Esophagus mucosa (tissue), 1 donor: ENCODE data around the gene ICAM4. TPM values are rescaled to one million over a fixed set of nuclear protein-coding genes. Genes with fewer than 3 reads are reported as not detected.
A peak's percentile ranks its signal among the peaks of the same experiment; 100 is the strongest.
"Not testable (repeated sequence)": the region's sequence is repeated elsewhere in the genome, so short reads cannot be mapped to it uniquely, and the experiment has no call there.

Experiments used
- ATAC-seq: fragments of 200-7000 bp; cut with Tn5 transposase; one replicate; pipeline ENCODE4 v1.9.1; 2020
- total RNA-seq: library from RNA; stranded (reverse); gene quantifications from one replicate; pipeline ENCODE4 v1.2.4, GENCODE V29; 2023
- donor health status: DM: yes; HTN: yes; CAD: no.

ICAM4 gene
- total RNA-seq, 1 donor from 2014 or later: not detected

DNA sequence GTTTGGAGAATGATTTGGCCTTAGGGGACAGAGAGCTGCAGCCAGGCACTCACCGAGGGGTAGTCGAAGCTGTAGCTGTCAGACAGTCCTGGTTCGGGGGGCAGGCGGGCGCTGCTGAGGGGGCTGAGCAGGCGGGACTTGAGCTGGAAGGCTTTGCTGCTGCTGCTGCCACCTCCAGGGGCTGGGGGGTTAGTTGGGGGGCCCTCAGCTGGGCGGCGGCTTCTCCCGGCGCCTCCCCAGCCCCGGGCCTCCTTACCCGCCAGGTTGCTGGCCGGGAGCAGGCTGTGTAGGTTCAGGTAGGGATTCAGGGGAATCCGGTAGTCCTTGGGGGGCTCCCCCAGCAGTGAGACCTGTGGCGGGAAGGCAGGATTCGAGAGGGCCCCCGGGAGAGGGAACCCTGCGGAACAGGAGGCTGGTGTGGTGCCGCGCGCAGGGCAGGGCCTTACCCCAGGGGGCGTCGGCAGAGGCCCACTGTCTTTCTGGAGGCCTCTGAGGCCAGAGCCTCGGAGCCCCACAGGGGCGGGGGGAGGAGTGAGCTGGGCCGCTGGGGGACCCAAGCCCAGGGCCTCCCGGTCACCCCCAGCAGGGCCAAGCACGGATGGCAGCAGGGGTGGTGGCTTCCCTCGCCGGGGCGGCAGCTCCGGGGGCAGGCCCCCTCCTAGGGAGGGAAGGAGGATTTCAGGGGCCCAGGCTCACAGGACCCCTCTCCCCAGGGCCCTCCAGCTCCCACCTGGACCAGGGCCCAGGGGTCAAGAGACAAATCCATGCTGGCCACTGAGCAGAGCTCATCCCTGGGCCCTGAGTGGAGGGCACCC is 34.1 kb downstream of the ICAM4 start:
- no peak for ATAC-seq

DNA sequence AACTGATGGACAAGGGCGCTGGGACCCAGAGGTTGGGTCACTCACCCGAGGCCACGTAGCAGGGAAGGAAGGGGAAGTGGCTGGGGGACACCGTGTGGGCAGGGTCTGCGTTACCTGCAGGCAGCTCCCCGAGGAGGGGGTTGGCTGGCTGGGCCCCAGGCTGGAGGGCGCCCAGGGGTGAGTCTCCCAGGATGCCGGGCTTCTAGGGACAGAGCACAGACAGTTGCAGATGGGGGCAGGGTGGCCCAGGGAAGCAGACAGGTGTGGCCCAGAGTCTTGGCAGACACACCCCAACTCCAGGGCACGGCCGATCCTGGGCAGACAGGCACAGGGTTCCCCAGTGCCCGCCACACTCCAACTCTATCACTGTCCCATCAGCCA is 34.7 kb downstream of the ICAM4 start:
- peak; percentile 41 for ATAC-seq

DNA sequence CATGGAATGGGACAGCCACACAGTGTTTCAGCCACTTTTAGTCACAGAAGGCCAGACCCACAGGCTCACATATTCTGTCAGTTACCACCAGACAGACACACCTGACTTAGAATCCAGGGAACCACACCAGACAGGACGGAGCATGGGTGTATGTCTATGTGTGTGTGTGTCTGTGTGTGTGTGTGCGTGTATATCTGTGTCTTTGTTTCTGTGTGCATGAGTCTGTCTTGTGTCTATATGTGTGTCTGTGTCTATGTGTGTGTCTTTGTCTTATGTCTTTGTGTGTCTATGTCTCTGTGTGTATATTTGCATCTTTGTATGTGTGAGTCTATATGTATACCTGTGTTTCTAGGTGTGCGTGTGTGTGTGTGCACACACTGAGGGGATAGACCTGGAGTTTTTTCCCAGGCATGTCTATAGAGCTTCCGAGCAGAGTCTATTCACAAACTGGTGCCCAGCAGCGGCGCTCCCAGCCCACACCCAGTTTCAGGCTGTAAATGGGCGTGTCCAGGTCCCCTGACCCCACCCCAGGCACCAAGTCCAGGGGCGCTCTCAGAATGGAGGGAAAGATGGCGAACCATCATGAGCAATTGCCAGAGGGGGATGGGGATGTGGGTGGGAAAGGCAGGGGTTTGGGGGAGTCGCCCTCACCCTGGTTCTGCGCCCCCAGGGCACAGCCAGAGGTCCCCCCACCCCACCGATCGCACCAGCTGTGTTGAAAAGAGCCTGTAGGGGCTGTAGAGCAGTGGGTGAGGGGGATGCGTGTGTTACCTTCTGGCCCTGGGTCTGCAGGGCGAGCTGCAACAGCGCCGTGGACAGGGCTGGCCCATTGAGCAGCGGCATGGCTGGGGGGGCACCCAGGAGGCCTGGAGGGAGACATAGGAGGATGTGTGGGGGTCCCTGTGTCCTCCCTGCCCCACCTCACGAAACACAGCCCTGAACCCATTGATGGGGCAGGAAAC is 35.4 kb downstream of the ICAM4 start:
- no peak for ATAC-seq

DNA sequence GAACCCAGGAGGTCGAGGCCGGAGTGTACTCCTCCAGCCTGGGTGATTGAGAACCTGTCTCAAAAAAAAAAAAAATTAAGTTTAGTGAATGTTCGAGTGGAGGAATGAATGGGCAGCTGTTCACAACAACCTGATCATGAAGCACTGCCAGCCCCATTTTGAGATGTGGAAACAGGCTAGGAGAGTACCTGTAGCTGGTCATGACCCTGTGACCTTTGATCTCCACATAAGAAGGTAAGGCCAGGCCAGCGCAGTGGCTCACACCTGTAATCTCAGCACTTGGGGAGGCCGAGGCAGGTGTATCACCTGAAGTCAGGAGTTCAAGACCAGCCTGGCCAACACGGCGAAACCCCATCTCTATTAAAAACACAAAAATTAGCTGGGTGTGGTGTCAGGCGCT is 39.0 kb downstream of the ICAM4 start:
- ATAC-seq: no peak

DNA sequence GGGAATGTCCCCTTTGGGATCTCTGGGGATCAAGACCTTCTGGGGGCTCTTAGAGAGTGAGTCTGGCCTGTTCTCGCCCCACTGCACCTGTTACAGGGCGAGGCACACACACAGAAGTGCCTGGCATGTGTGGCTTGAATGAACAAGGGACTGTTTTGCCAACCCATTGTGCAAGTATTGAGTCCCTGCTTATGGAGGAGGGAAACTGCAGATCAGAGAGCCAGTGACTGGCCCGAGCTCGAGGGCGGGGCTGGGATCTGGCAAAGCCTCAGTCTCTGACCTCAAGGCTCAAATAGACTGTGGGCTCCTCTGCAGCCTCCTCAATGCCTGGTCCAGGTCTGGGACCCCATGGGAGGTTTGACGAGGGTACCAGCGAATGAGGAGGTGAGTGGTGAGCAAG is 41.0 kb downstream of the ICAM4 start:
- ATAC-seq: no peak

DNA sequence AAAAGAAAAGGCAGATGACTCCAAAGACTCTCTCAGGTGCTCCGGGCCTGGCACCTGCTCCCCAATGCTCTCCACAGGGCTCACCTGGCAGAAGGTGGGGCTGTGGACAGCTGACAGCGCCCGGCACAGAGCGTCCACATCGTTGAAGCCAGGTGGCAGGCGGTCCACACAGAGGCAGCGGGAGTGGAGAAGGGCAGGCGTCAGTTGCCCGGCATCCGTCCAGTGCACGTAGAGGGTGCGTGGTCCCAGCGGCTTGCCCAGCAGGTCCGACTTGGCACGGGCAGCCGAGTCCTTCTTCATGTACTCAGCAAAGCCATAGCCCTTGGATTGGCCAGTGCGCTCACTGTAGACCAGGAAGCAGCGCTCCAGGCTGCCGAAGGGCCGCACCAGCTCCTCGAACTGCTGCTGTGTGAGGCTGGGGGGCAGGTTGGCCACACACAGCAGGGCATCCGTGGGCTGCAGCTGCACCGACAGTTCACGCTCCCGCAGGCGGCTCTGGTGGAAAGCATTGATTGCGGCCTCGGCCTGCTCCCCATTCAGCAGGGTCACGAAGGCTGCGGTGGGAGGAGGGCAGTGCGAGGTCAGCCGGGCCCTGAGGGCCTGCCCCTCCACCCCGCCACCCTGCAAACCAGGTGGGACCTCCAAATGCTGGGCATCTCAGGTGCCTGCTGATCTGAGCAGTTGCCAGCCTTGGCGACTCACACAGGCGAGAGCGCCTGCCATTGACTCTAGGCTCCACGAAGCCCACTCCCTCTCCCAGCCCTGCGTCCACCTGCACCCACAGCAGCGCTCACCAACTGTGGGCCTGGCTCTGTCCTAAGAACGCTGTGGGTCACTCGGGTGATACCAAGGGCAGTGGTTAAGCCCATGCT is 42.0 kb downstream of the ICAM4 start:
- ATAC-seq: no peak

DNA sequence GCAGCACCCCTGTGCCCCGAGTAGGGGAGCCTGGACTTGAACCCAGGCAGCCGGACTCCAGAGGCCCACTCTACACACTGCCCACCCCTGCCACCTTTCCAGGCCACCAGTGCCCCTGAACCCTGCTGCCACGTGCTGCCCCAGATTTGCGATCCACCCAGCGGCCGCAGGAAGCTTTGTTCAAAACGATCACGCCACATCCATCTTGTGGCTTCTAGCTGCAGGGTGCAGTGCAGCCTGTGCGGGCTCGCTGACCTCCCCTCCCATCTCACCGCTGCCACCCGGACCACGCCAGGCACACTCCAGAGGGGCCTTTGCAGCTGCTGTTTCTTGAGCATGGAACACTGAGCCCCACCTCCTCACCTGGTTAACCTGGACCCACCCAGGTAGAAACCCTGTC is 42.8 kb downstream of the ICAM4 start:
- ATAC-seq: no peak

DNA sequence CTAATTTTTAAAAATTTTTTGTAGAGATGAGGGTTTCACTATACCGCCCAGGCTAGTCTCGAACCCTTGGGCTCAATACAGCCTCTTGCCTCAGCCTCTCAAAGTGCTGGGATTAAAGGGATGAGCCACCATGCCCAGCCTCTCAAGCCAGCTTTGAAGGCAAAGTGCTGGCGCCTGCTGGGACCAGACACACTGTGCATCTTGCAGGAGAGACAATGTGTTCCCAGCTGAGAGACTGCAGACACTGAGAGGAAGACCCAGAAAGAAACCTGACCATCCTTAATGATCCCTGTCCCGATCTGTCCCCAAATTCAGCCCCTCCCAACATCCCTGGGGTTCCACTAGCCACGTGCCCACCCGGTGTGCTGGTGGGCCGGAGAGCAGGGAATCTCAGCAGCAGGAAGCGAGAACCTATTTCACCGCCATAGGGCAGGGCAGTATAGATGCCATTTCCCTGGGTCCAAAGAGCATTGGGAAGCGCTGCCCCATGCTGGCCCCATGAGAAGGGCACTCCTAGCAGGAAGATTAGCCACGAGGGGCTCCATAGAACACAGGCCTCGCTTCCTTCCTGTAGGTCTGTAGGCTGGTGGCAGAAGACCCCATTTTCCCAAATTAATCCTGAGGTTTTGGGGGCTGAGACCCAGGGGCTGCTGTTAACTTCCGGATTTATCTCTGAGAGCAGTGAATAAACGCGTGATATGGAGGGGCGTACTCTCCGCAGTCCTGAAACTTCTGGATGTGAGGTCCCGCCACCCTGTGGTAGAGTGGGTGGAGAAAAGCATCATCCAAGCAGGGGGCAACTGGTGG is 45.6 kb downstream of the ICAM4 start:
- ATAC-seq: no peak

DNA sequence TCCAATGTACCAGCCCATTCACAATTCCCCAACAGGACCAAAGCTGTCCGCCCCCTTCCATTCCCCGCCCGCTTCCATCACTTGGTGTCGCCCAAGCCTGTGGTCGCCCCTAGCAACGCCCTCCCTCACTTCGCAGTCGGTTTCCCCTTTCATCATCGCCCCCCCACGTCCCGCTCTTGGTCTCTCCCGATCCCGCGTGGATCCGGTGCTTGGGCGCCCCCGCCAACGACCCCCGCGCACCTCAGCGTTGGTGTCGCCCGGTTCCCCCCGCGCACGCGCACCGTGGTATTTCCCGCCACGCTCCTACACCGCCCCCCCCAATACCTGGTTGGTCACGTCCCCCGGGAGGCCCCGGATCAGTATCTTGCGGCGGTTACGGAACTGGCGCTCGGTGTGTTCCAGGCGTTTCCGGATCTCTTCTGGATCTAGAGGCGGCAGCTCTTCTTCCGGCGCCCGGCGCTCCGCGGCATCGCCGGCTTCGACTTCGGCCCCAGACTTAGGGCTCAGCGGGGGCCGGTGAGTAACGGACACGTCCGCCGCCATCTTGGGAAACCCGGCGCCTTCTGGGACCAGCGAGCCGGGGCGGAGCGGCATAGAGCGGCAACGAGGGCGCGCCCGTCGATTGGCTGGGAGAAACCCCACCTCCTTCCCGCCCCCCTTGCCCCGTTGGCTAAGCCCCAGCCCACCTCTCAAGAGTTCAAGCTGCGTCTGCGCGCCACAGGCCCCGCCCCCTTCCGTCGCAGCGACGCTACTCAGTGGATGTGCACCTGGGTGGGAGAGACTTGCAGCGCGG is 46.4 kb downstream of the ICAM4 start, which contains the start of gene RAVER1:
TSS of gene RAVER1 (minus strand) at position 565 of the 793 bp plus-strand sequence. CDS start at position 543, 22 bp downstream.
- peak; percentile 94 for ATAC-seq

DNA sequence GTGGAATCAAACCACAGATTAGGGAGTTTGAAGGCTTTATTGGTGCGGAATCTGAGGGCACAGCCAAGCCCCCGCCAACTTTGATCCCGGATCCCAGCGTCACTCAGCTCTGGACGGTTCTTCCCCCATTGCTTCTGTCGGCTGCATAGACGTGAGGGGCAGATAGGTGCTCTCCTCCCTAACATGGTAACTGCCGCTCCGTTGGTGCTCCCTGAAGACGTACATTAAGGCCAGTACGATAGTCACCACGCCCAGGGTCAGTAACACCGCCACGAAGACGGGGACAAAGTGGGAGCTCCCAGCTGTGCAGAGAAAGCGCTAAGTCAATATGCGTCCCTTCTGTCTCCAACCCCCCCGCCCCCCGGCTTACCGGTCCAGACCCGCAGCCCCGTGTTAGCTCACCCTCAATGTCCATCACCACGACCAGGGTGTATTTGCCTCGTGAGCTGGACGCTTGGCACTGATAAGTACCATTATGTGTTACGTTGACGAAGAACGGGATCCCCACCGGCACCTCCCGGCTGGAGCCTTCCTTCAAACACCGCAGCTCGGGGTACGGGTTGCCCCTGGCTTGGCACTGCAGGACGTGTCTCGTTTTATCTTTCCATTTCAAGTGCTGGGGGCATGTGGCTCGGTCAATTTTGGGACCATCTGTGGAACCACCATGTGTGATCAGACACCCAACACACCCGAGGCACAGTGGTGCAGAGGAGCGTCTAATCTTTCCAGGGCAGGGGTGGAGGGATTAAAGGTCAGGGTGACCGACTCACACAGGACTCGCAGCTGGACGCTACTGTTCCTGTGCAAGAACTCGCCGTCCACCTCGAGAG is 47.2 kb downstream of the ICAM4 start:
- peak; percentile 11 for ATAC-seq

DNA sequence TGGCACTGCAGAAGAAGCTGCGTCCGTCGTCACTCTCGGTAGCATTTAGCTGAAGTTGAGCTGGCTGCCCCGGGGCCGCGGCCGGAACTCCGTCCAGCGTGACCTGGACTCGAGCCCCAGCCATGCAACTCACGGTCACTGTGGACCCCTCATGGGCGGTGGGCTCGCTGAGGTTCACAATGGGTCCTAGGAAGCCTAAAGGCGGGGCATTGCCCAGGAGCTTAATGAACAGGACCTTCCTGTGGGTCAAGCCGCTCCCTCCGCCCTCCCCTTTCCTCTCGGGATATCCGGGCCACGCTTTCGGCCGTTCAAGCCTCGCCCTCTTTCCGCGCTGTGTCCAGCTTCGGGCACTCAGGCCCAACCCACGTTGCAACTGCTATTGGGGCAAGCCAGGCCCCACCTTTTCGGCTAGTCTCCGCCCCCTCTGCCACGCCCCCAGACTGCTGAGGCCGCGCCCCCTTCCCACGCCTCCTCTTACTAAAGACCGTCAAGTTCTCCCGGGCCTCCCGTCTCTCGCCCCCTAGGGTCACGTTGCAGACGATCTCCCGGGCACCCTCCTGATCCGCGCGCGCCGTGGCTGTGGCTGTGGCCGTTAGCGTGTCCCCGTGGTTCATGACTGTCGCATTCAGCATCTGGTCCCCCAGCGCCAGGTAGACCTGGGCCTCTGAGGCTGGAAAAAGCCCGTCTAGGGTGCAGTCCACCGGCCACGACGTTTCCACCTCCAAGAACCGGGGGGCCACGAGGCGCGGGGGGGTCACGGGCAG is 48.0 kb downstream of the ICAM4 start:
- peak; percentile 78 for ATAC-seq

DNA sequence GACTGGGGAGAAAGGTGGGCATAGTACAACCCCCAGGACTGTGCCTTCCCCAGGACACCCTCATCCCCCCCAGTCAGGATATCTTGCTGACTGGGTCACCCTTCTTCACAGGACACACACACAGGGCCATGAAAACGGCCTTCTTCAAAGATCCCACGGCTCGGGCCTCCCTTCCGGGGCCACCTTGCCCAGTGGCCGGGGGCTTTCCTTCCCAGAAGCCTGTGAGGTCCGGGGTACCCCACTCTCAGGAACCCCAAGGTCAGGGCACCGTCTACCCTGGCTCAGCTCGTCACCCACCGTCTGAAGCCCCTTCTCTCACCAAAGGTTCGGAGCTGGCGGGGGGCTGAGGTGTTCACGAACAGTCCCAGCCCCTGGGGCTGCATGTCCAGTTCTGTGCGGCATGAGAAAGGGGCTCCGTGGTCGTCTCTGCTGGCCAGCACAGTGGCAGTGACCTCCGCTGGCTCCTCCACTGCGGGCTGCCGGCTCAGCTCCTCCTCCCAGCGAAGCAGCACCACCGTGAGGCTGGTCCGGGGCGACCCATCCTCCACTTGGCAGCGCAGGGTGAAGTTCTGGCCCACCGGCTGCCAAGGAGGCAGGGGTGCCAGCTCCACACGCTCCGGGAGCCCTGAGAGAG is 48.7 kb downstream of the ICAM4 start:
- no peak for ATAC-seq

DNA sequence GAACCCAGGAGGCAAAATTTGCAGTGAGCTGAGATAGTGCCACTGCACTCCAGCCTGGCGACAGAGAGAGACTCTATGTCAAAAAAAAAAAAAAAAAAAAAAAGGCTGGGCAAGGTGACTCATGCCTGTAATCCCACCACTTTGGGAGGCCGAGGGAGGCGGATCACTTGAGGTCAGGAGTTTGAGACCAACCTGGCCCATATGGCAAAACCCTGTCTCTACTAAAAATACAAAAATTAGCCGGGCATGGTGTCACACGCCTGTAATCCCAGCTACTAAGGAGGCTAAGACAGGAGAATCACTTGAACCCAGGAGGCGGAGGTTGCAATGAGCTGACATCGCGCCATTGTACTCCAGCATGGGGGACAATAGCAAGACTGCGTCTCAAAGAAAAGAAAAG is 50.0 kb downstream of the ICAM4 start:
- ATAC-seq: not testable (repeated sequence)

Other genes starting within 250 kb of the ICAM4 start
- gene SHFL, start 200.6 kb upstream of the ICAM4 start, total RNA-seq: 11.1 TPM
- not detected for gene ANGPTL6, start 184.3 kb upstream of the ICAM4 start, total RNA-seq
- 32.3 TPM for gene PPAN, start 180.6 kb upstream of the ICAM4 start, total RNA-seq
- 4.8 TPM for gene P2RY11, start 175.3 kb upstream of the ICAM4 start, total RNA-seq
- gene EIF3G, start 167.1 kb upstream of the ICAM4 start, total RNA-seq: 166 TPM
- 63.7 TPM for gene DNMT1, start 92.0 kb upstream of the ICAM4 start, total RNA-seq
- 2.5 TPM for gene S1PR2, start 55.6 kb upstream of the ICAM4 start, total RNA-seq
- gene MRPL4, start 34.7 kb upstream of the ICAM4 start, total RNA-seq: 68.7 TPM
- 3.5 TPM for gene ICAM1, start 15.8 kb upstream of the ICAM4 start, total RNA-seq
- gene ICAM5, start 3.0 kb downstream of the ICAM4 start, total RNA-seq: 1.3 TPM
- 1.0 TPM for gene ZGLP1, start 22.9 kb downstream of the ICAM4 start, total RNA-seq
- 11.3 TPM for gene FDX2, start 29.1 kb downstream of the ICAM4 start, total RNA-seq
- gene RAVER1, start 46.6 kb downstream of the ICAM4 start, total RNA-seq: 19.6 TPM
- 7.6 TPM for gene ICAM3, start 52.7 kb downstream of the ICAM4 start, total RNA-seq
- gene TYK2, start 93.6 kb downstream of the ICAM4 start, total RNA-seq: 51.1 TPM
- gene CDC37, start 116.6 kb downstream of the ICAM4 start, total RNA-seq: 86.5 TPM
- 0.92 TPM for gene PDE4A, start 133.6 kb downstream of the ICAM4 start, total RNA-seq
- gene KEAP1, start 216.4 kb downstream of the ICAM4 start, total RNA-seq: 60.6 TPM
- 7.9 TPM for gene S1PR5, start 230.5 kb downstream of the ICAM4 start, total RNA-seq